GM15510 (cell line): ENCODE results near the gene MAP10.

Experiments used
- POLR2A ChIP-seq: IDR thresholded peaks from 3 replicates; pipeline ENCODE4 v1.6.1; 2011; ENCODE audit warnings: borderline replicate concordance; ENCODE audit not compliant: insufficient read length; ENCODE audit errors: extremely low read depth

Gene MAP10

GRCh38 chr1:232788235-232788872 lies 16.9 kb upstream of the MAP10 start:
- no peak for TF ChIP-seq POLR2A

- TF ChIP-seq POLR2A = no peak
Measured at GRCh38 chr1:232789651-232790050, 15.6 kb upstream of the MAP10 start.

GRCh38 chr1:232792949-232793348 lies 12.3 kb upstream of the MAP10 start:
- no peak for TF ChIP-seq POLR2A

- TF ChIP-seq POLR2A = no peak
Measured at GRCh38 chr1:232793944-232794343, 11.3 kb upstream of the MAP10 start.

GRCh38 chr1:232795497-232796053 lies 9.6 kb upstream of the MAP10 start:
- TF ChIP-seq POLR2A = no peak

- no peak for TF ChIP-seq POLR2A
Measured at GRCh38 chr1:232797856-232798510, 7.2 kb upstream of the MAP10 start.

GRCh38 chr1:232798920-232799319 lies 6.3 kb upstream of the MAP10 start:
- TF ChIP-seq POLR2A = no peak

- no peak for TF ChIP-seq POLR2A
Measured at GRCh38 chr1:232806186-232806510, 932 bp downstream of the MAP10 start.

GRCh38 chr1:232810856-232811255 lies 5.6 kb downstream of the MAP10 start:
- TF ChIP-seq POLR2A = no peak

GRCh38 chr1:232812560-232812959 lies 7.3 kb downstream of the MAP10 start:
- no peak for TF ChIP-seq POLR2A

- TF ChIP-seq POLR2A = no peak
Measured at GRCh38 chr1:232813097-232813496, 7.9 kb downstream of the MAP10 start.

- no peak for TF ChIP-seq POLR2A
Measured at GRCh38 chr1:232813760-232814159, 8.5 kb downstream of the MAP10 start.

- TF ChIP-seq POLR2A = no peak
Measured at GRCh38 chr1:232816324-232816723, 11.1 kb downstream of the MAP10 start.

- TF ChIP-seq POLR2A = no peak
Measured at GRCh38 chr1:232818040-232818439, 12.8 kb downstream of the MAP10 start.

- TF ChIP-seq POLR2A = no peak
Measured at GRCh38 chr1:232820431-232820830, 15.2 kb downstream of the MAP10 start.

- no peak for TF ChIP-seq POLR2A
Measured at GRCh38 chr1:232822530-232822929, 17.3 kb downstream of the MAP10 start.
